ENCODE measurements around the gene C1orf21.

The C1orf21 gene

GRCh38 chr1:184630679-184631060 lies 243.8 kb downstream of the C1orf21 start:
- no peak for DNase-seq

GRCh38 chr1:184632415-184633175 lies 245.8 kb downstream of the C1orf21 start:
- no peak for DNase-seq
- intact Hi-C loops (cut with DNase I): no loop called here

More at GRCh38 chr1:184630679-184631060, 243.8 kb downstream of the C1orf21 start:
- intact Hi-C loops (cut with DNase I): no loop called here

GRCh38 chr1:184633785-184634184 lies 247.0 kb downstream of the C1orf21 start:
- intact Hi-C loops (cut with DNase I): no loop called here
- no peak for DNase-seq

- no peak for DNase-seq
- intact Hi-C loops (cut with DNase I): no loop called here
Observed at GRCh38 chr1:184634296-184634695, 247.5 kb downstream of the C1orf21 start.

- no peak for DNase-seq
- intact Hi-C loops (cut with DNase I): no loop called here
Observed at GRCh38 chr1:184635347-184635979, 248.6 kb downstream of the C1orf21 start.

GRCh38 chr1:184635980-184636431 lies 249.2 kb downstream of the C1orf21 start:
- intact Hi-C loops (cut with DNase I): no loop called here

GRCh38 chr1:184637664-184638240 lies 250.9 kb downstream of the C1orf21 start:
- no peak for DNase-seq
- intact Hi-C loops (cut with DNase I): no loop called here

More at GRCh38 chr1:184635980-184636431, 249.2 kb downstream of the C1orf21 start:
- DNase-seq: no peak

- intact Hi-C loops (cut with DNase I): no loop called here
- DNase-seq: no peak
Observed at GRCh38 chr1:184639205-184639604, 252.4 kb downstream of the C1orf21 start.

- no peak for DNase-seq
- intact Hi-C loops (cut with DNase I): no loop called here
Observed at GRCh38 chr1:184640505-184640904, 253.7 kb downstream of the C1orf21 start.

GRCh38 chr1:184641894-184642293 lies 255.1 kb downstream of the C1orf21 start:
- intact Hi-C loops (cut with DNase I): no loop called here
- DNase-seq: no peak

- intact Hi-C loops (cut with DNase I): no loop called here
- no peak for DNase-seq
Observed at GRCh38 chr1:184643661-184644060, 256.8 kb downstream of the C1orf21 start.

GRCh38 chr1:184644771-184645170 lies 257.9 kb downstream of the C1orf21 start:
- intact Hi-C loops (cut with DNase I): no loop called here
- DNase-seq: no peak

- intact Hi-C loops (cut with DNase I): no loop called here
- no peak for DNase-seq
Observed at GRCh38 chr1:184646178-184646701, 259.4 kb downstream of the C1orf21 start.

GRCh38 chr1:184646824-184647223 lies 260.0 kb downstream of the C1orf21 start:
- DNase-seq: no peak
- intact Hi-C loops (cut with DNase I): no loop called here

- DNase-seq: no peak
- intact Hi-C loops (cut with DNase I): no loop called here
Observed at GRCh38 chr1:184647471-184647870, 260.6 kb downstream of the C1orf21 start.

- DNase-seq: no peak
- intact Hi-C loops (cut with DNase I): no loop called here
Observed at GRCh38 chr1:184648160-184648855, 261.5 kb downstream of the C1orf21 start.

GRCh38 chr1:184648856-184649201 lies 262.0 kb downstream of the C1orf21 start:
- intact Hi-C loops (cut with DNase I): no loop called here
- DNase-seq: no peak

GRCh38 chr1:184649451-184649888 lies 262.6 kb downstream of the C1orf21 start:
- intact Hi-C loops (cut with DNase I): no loop called here
- DNase-seq: no peak

- intact Hi-C loops (cut with DNase I): no loop called here
- no peak for DNase-seq
Observed at GRCh38 chr1:184650177-184650866, 263.5 kb downstream of the C1orf21 start.

Measured in head of caudate nucleus (tissue), 42 donors.